PFSK-1 (cell line): Measurements from ENCODE around the gene OSTN.

ENCODE experiments used
- REST ChIP-seq, 2 experiments: IDR thresholded peaks; 2 replicates each; pipeline versions ENCODE4 v1.6.1 to v1.8.0; 2011 to 2012; ENCODE audit warnings: low read depth in 2 of 2, low read length in 2 of 2, control low read depth in 1 of 2, inconsistent platforms in 1 of 2, mild to moderate bottlenecking in 1 of 2, moderate library complexity in 1 of 2; ENCODE audit not compliant: insufficient read depth in 1 of 2
- SIN3A ChIP-seq: IDR thresholded peaks from 2 replicates; pipeline ENCODE4 v1.6.1; 2012; ENCODE audit warnings: mild to moderate bottlenecking, low read length, moderate library complexity, borderline replicate concordance; ENCODE audit not compliant: insufficient read depth
- TAF1 ChIP-seq: IDR thresholded peaks from 2 replicates; pipeline ENCODE4 v1.6.1; 2012; ENCODE audit warnings: low read length, control low read depth, borderline replicate concordance; ENCODE audit not compliant: insufficient read depth

- TF ChIP-seq TAF1 (no peak), REST (IDR thresholded peaks at IDR 0.05; ENCODE audit: insufficient read depth in 1 of 2, low read depth in 2 of 2, low read length in 2 of 2) (no peak), SIN3A (no peak)
These were observed 62.2 kb downstream of the OSTN start for GRCh38 chr3:191261304-191261638.
